Measurements from ENCODE around the gene PLEKHF1.

The PLEKHF1 gene

DNA sequence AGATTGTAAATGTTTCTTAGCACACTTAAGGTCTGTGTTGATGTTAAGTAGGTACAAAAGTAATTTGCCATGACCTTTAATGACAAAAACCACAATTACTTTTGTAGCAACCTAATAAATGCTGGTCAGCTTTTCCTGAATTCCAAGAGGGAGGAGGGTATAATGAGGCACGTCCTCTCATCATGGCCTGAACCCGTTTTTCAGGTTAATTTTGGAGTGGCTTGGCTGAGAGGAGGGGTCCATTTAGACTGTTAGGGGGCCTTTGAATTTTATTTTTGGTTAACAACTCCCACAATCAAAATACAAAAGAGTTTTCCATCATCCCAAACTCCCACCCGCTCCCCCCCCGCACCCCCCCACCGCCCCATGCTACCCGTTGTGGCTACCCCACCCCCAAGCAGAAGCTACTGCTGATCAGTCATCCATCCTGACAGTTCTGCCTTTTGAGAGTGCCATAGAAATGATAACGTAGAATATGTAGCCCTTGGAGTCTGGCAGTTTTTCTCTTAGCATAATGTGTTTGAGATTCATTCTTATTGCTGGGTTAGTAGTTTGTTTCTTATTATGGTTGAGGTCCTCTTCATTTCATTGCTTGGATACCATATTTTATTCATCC lies 14.4 kb upstream of the PLEKHF1 start:
- TF ChIP-seq, protein P1, sequence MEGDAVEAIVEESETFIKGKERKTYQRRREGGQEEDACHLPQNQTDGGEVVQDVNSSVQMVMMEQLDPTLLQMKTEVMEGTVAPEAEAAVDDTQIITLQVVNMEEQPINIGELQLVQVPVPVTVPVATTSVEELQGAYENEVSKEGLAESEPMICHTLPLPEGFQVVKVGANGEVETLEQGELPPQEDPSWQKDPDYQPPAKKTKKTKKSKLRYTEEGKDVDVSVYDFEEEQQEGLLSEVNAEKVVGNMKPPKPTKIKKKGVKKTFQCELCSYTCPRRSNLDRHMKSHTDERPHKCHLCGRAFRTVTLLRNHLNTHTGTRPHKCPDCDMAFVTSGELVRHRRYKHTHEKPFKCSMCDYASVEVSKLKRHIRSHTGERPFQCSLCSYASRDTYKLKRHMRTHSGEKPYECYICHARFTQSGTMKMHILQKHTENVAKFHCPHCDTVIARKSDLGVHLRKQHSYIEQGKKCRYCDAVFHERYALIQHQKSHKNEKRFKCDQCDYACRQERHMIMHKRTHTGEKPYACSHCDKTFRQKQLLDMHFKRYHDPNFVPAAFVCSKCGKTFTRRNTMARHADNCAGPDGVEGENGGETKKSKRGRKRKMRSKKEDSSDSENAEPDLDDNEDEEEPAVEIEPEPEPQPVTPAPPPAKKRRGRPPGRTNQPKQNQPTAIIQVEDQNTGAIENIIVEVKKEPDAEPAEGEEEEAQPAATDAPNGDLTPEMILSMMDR (conservative IDR thresholded peaks at IDR 0.05) = no peak
- H3K27ac ChIP-seq = no peak overlapping the region

DNA sequence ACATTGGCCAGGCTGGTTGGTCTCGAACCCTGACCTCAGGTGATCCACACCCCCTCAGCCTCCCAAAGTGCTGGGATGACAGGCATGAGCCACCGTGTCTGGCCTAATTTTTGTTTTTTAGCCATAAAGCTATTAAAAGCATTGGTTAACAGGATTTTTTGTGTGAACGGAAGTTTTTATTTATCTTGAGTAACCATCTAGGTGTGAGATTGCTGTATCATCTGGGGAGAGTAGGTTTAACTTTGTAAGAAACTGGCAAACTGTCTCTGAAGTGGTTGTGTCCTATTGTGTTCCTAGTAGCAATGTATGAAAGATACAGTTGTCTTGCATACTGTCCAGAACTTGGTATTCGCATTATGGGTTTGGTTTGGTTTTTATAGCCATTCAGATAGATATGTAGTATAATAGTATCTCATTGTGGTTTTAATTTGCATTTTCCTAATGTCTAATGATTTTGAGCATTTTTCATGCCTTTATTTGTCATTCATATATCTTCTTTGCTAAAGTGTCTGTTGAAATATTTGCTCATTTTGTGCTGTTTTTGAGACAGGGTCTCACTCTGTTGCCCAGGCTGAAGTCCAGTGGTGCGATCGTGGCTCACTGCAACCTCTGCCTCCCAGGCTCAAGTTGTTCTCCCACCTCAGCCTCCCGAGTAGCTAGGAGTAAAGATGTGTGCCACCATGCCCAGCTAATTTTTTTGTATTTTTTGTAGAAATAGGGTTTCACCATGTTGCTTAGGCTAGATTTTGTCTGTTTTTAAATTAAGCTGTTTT lies 13.5 kb upstream of the PLEKHF1 start:
- TF ChIP-seq, protein P1 (conservative IDR thresholded peaks at IDR 0.05) = no peak
- no peak overlapping the region for H3K27ac ChIP-seq

DNA sequence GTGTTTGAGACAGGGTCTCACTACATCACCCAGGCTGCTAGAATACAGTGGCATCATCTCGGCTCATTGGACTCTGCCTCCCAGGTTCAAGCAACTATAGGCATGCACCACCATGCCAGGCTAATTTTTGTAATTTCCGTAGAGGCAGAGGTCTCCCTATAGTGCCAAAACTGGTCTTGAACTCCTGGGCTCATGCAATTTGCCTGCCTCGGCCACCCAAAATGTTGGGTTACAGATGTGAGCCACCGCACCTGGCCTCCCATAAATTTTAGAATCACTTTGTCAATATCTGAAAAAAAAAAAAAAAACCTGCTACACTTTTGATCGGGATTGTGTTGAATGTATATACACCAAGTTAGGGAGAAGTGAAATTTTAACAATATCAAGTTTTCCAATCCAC lies 11.9 kb upstream of the PLEKHF1 start:
- TF ChIP-seq, protein P1 (conservative IDR thresholded peaks at IDR 0.05) = no peak
- no peak overlapping the region for H3K27ac ChIP-seq

DNA sequence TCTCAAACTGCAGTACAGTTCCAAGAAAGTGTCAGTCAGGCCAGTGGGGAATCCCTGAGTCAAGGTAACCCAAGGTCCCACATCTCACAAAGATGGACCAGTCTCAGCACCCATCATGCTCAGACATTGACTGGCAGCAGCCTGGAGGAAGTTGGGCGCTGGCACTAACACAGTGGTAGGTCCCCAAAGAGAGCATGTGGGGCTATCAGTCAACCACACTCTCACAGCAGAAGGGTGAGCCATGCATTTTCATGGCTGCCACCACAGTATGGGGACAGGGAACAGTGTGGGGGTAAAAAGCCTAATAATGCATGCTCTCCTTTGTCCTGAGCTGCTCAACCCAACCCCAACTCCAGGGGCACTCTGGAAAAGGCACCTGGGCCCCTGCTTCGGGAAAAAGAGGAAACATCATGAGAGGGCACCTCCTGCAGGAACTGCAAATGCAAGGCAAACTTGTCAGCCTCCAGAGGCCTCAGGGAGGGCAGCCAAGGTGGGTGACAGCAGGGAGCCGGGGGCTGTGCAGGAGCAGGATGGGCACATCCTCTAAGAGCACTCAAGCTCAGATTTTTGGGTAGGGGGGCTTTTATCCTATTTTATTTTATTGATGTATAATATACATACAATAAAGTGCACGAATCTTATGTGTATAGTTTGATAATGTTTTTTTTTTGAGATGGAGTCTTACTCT lies 9.5 kb upstream of the PLEKHF1 start:
- TF ChIP-seq, protein P1 (conservative IDR thresholded peaks at IDR 0.05) = no peak
- no peak overlapping the region for H3K27ac ChIP-seq

DNA sequence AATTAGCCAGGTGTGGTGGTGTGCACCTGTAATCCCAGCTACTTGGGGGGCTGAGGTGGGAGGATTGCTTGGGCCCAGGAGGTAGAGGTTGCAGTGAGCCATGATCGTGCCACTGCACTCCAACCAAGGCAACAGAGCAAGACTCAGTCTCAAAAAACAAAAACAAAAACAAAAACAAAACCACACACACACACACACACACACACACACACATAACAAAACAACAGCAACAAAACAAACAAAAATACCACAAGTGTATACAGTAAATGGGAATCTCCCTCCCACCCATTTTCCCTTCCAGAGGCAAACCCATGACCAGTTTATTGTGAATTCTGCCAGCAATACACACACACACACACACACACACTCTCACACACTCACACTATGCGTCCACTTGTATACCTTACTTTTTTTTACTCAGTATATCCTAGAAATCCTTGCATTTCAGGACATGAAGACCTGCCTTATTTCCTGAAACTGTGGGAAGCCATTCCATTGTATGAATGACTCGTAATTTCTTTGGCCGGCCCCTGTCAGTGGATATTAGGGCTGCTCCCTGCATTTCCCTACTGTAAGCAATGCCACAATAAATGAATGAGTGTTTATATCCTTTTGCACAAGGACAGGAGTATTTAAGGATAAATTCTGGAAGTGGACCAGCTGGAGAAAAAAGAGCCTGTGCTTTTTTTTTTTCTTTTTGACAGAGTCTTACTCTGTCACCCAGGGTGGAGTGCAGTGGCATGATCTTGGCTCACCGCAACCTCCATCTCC lies 6.9 kb upstream of the PLEKHF1 start:
- TF ChIP-seq, protein P1 (conservative IDR thresholded peaks at IDR 0.05) = no peak
- H3K27ac ChIP-seq = no peak overlapping the region

DNA sequence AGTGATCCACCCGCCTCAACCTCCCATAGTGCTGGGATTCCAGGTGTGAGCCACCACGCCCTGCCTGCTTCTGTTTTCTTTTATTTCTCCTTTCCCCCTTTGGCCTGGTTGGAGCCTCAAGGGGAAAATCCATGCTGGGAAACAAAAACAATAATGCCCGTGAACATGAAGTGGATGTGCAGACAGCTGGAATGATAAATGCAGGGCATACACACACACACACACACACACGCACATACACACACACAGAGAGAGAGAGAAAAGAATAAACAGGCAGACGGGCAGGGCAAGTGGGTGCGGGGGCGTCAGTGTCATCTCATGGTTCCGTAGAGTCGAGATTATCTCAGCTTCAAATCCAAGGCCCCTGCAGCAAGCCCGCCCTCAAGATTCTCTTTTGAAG lies 4.4 kb upstream of the PLEKHF1 start:
- TF ChIP-seq, protein P1 (conservative IDR thresholded peaks at IDR 0.05) = no peak
- H3K27ac ChIP-seq = no peak overlapping the region

DNA sequence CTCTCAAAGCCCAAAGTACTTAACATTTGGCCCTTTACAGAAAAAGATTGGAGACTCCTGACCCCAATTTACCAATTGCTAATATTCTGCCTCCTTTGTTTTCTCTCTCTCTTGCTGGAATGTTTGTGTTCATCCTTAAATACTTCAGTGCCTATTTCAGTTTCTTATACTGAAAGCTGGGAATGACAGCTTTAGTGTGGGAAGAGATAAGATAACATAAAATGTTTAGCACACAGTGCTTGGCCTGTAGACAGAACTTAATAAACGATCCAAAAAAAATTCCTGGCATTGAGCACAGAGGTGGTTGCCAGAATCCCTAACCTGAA lies 3.0 kb upstream of the PLEKHF1 start:
- TF ChIP-seq, protein P1 (conservative IDR thresholded peaks at IDR 0.05) = no peak
- H3K27ac ChIP-seq = peak overlapping the region; percentile 85
